Endothelial cell of umbilical vein (primary cell): Measurements from ENCODE around the gene FOXP1. TPM values are rescaled to one million over a fixed set of nuclear protein-coding genes. Genes with fewer than 3 reads are reported as not detected.
A peak's percentile ranks its signal among the peaks of the same experiment; 100 is the strongest.

ENCODE experiments used
- BruUV-seq: library from RNA; stranded (reverse); fragments of 400-500 nt; replicated peaks from 2 replicates; lab custom pipeline; 2021; lab: Mats Ljungman, UMichigan
- CTCF ChIA-PET: fragments of 300-600, 350-600 bp; sonication (Branson Sonifier 250); formaldehyde crosslinking; loops from one replicate; lab custom pipeline; 2021; ENCODE audit warnings: antibody characterized with exemption, inconsistent platforms; lab: Charles Lee
- POLR2A ChIA-PET: fragments of 300-600, 350-600 bp; sonication (Branson Sonifier 250); formaldehyde crosslinking; loops from one replicate; lab custom pipeline; 2021; ENCODE audit warnings: antibody characterized with exemption, inconsistent platforms; lab: Charles Lee
- DNase-seq: peaks from one replicate; pipeline ENCODE4 v3.0.0-alpha.2; 2011; ENCODE audit warnings: low read depth, low spot score
- FAIRE-seq: peaks from 2 replicates; lab custom pipeline; 2011; peaks lifted over from hg19 to GRCh38; lab: Jason Lieb, UNC
- H2AFZ ChIP-seq: 2 replicates; pipeline ENCODE4 v1.6.0; 2012; ENCODE audit warnings: low read depth, low read length, control low read depth, inconsistent platforms
- H3K27ac ChIP-seq: 2 replicates; pipeline ENCODE4 v1.5.1; 2011; ENCODE audit warnings: low read depth, mild to moderate bottlenecking, control low read depth, low read length, moderate library complexity; ENCODE audit not compliant: insufficient read depth
- H3K27me3 ChIP-seq, 2 experiments: 2 replicates each; pipeline versions ENCODE4 v1.6.0 to v1.6.1; 2011; ENCODE audit warnings: low read length in 2 of 2, mixed read lengths in 1 of 2; ENCODE audit not compliant: control insufficient read depth in 2 of 2, insufficient read depth in 2 of 2
- H3K36me3 ChIP-seq, 2 experiments: 2 replicates in 1 of 2; 3 replicates in 1 of 2; pipeline ENCODE4 v1.5.1; 2011; ENCODE audit warnings: low read length in 2 of 2, mild to moderate bottlenecking in 1 of 2, moderate library complexity in 1 of 2; ENCODE audit not compliant: control insufficient read depth in 2 of 2, insufficient read depth in 2 of 2; ENCODE audit errors: extremely low read depth in 1 of 2
- H3K4me1 ChIP-seq: 3 replicates; pipeline ENCODE4 v1.5.1; 2011; ENCODE audit warnings: mild to moderate bottlenecking, low read length; ENCODE audit not compliant: control insufficient read depth, insufficient read depth; ENCODE audit errors: extremely low read depth
- H3K4me2 ChIP-seq: 2 replicates; pipeline ENCODE4 v1.6.1; 2011; ENCODE audit warnings: low read length, control low read depth, mixed read lengths; ENCODE audit not compliant: insufficient read depth
- H3K4me3 ChIP-seq, 3 experiments: fragments of 200-600 bp in 1 of 3; sonication (generic), shearing (Covaris generic) in 1 of 3; replicated peaks in 1 of 3; 2 replicates each; pipeline ENCODE4 v1.5.1; 2011 to 2016; ENCODE audit warnings: control low read depth in 3 of 3, low read length in 3 of 3, mild to moderate bottlenecking in 2 of 3, inconsistent platforms in 1 of 3, low read depth in 1 of 3, moderate library complexity in 1 of 3; ENCODE audit not compliant: insufficient read depth in 1 of 3
- H3K79me2 ChIP-seq: 2 replicates; pipeline ENCODE4 v1.6.0; 2012; ENCODE audit warnings: low read length, inconsistent platforms; ENCODE audit not compliant: control insufficient read depth, insufficient read depth
- H3K9ac ChIP-seq: replicated peaks from 2 replicates; pipeline ENCODE3; 2011; ENCODE audit warnings: low read length, control low read depth; ENCODE audit not compliant: insufficient read depth; ENCODE audit errors: extremely low read depth
- H3K9me1 ChIP-seq: replicated peaks from 3 replicates; pipeline ENCODE4 v1.6.0; 2011; ENCODE audit warnings: mild to moderate bottlenecking, low read length; ENCODE audit not compliant: control insufficient read depth, insufficient read depth; ENCODE audit errors: extremely low read depth
- H3K9me3 ChIP-seq: replicated peaks from 2 replicates; pipeline ENCODE4 v1.5.1; 2012; ENCODE audit warnings: low read length, inconsistent platforms; ENCODE audit not compliant: control insufficient read depth, insufficient read depth
- H4K20me1 ChIP-seq: replicated peaks from 2 replicates; pipeline ENCODE3; 2011; ENCODE audit warnings: mild to moderate bottlenecking, low read length; ENCODE audit not compliant: control insufficient read depth, insufficient read depth; ENCODE audit errors: extremely low read depth
- EZH2 ChIP-seq: IDR thresholded peaks from 2 replicates; pipeline ENCODE4 v1.6.1; 2012; ENCODE audit warnings: borderline replicate concordance, low read depth, mild to moderate bottlenecking, moderate library complexity, low read length, inconsistent platforms; ENCODE audit not compliant: severe bottlenecking
- FOS ChIP-seq: IDR thresholded peaks from 2 replicates; pipeline ENCODE4 v1.6.1; 2011; ENCODE audit warnings: mild to moderate bottlenecking, low read length, moderate library complexity, borderline replicate concordance; ENCODE audit not compliant: insufficient read depth
- GATA2 ChIP-seq: IDR thresholded peaks from 2 replicates; pipeline ENCODE4 v1.7.0; 2011; ENCODE audit warnings: low read depth, mild to moderate bottlenecking, moderate library complexity, mixed read lengths, low read length; ENCODE audit not compliant: insufficient read length, insufficient read depth
- JUN ChIP-seq: IDR thresholded peaks from 2 replicates; pipeline ENCODE4 v1.6.1; 2011; ENCODE audit warnings: borderline replicate concordance, low read depth; ENCODE audit not compliant: insufficient read length, insufficient read depth
- MYC ChIP-seq: IDR thresholded peaks from one replicate; pipeline ENCODE4 v1.6.1; 2011; ENCODE audit warnings: mild to moderate bottlenecking, low read depth, low read length
- POLR2A ChIP-seq: IDR thresholded peaks from 2 replicates; pipeline ENCODE4 v1.6.1; 2012; ENCODE audit warnings: low read depth, mild to moderate bottlenecking, control low read depth, low read length
- dilution Hi-C: fragments of 300-500 bp; cut with MboI; formaldehyde crosslinking; loops from one replicate; pipeline ENCODE4 v1.15.0; 2019; ENCODE audit warnings: low sequenced_read_pairs; ENCODE audit not compliant: extremely low pct_ligation_motif_present
- intact Hi-C: fragments of 100-400 bp; cut with micrococcal nuclease; formaldehyde crosslinking; loops from one replicate; pipeline ENCODE4 v1.10.0; 2022
- polyA plus RNA-seq, 4 experiments: library from polyadenylated mRNA; depleted of rRNA in 3 of 4; stranded (reverse) in 3 of 4; unstranded in 1 of 4; fragments of >200 nt; gene quantifications; 2 replicates each; pipeline versions ENCODE4 v1.2.1 to v1.2.3, GENCODE V29; 2011 to 2012; ENCODE audit warnings: missing spikeins in 1 of 4
- total RNA-seq: library from RNA; stranded (reverse); gene quantifications from 2 replicates; pipeline ENCODE4 v1.2.3, GENCODE V29; 2021
- TF ChIP-seq, protein P1 (sequence below): IDR thresholded peaks from 2 replicates; pipeline ENCODE4 v1.6.1; 2011; ENCODE audit not compliant: insufficient read depth, insufficient read length
- TF ChIP-seq, protein P2 (sequence below), 2 donors: IDR thresholded peaks; 1 replicate in 1 of 2; 2 replicates in 1 of 2; pipeline ENCODE4 v1.5.1; 2011; ENCODE audit warnings: low read length in 2 of 2, mild to moderate bottlenecking in 2 of 2, moderate library complexity in 2 of 2, control low read depth in 1 of 2, inconsistent platforms in 1 of 2, low read depth in 1 of 2; ENCODE audit not compliant: insufficient read depth in 1 of 2; ENCODE audit errors: extremely low read depth in 1 of 2

FOXP1 gene
- total and polyA plus RNA-seq, 2 donors (not counting 3 experiments of a cell fraction or from before 2014, with no cell fraction given): 41.0 to 107 TPM

DNA sequence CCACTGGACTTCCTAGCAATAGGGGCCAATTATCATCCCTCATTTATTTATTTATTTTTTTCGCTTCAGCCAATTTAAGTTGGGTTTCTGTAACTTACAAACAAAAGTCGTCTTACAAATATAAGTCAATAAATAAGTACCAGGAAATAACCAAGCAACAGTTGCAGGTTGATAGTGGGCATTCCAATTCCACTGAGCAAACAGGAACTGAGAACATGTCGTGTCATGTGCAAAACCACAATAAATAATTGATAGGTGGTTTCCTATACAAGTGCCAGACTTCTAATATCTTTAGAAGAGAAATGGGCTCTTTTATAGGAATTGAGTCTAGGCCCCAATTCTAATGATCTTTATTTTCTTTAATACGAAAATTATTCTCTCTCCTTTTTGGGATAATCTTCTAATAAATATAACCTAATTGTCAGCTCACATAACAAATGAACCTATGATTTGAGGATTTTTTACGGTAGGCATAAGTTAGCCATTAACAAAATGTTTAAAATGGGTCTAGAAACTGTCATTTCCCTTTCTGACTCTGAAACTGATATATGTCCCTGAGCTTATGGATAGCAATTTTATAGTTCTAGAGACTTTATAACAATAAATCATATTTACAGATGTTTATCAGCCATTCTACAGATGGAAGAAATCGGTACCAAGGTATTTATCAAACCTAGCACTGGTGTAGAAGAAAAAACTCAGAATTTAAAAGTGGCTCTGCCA lies 571.8 kb downstream of the FOXP1 start:
- Histone ChIP-seq H3K27me3 (no peaks in the 10 kb centered on the region), H3K9ac (no peak overlapping the region), H3K27ac (no peak overlapping the region), H3K4me1 (peaks cover 37% of the 10 kb centered on the region), H3K9me1 (no peaks in the 10 kb centered on the region), H3K36me3 (peaks cover 0 to 4% of the 10 kb centered on the region in 2 experiments), H2AFZ (no peak overlapping the region), H3K79me2 (peaks cover 53% of the 10 kb centered on the region), H3K4me3 (no peak overlapping the region), H4K20me1 (no peaks in the 10 kb centered on the region), H3K9me3 (no peaks in the 10 kb centered on the region), H3K4me2 (peak overlapping the region; percentile 38)
- BruUV-seq: no TSS peak
- DNase-seq (peak; percentile 47), FAIRE-seq (no peak)
- POLR2A ChIA-PET: no interaction called here
- CTCF ChIA-PET: interaction anchor here (0.7 to 1.7 kb wide), 4 partner anchors 11 to 295 kb away, joined by 3 to 5 read pairs (median 4); no protein-coding TSS in a partner anchor
- TF ChIP-seq, protein P1, sequence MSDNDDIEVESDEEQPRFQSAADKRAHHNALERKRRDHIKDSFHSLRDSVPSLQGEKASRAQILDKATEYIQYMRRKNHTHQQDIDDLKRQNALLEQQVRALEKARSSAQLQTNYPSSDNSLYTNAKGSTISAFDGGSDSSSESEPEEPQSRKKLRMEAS: no peak
- peak; percentile 16 for TF ChIP-seq GATA2
- dilution Hi-C loops: no loop called here
- intact Hi-C loops: no loop called here

- H3K9ac ChIP-seq: no peak overlapping the region
- TF ChIP-seq, protein P2, sequence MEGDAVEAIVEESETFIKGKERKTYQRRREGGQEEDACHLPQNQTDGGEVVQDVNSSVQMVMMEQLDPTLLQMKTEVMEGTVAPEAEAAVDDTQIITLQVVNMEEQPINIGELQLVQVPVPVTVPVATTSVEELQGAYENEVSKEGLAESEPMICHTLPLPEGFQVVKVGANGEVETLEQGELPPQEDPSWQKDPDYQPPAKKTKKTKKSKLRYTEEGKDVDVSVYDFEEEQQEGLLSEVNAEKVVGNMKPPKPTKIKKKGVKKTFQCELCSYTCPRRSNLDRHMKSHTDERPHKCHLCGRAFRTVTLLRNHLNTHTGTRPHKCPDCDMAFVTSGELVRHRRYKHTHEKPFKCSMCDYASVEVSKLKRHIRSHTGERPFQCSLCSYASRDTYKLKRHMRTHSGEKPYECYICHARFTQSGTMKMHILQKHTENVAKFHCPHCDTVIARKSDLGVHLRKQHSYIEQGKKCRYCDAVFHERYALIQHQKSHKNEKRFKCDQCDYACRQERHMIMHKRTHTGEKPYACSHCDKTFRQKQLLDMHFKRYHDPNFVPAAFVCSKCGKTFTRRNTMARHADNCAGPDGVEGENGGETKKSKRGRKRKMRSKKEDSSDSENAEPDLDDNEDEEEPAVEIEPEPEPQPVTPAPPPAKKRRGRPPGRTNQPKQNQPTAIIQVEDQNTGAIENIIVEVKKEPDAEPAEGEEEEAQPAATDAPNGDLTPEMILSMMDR (IDR thresholded peaks at IDR 0.05; ENCODE audit: extremely low read depth in 1 of 2, insufficient read depth in 1 of 2, low read depth in 1 of 2, low read length in 2 of 2): no peak
- no peak for TF ChIP-seq FOS
- TF ChIP-seq POLR2A: no peak
- no peak for TF ChIP-seq MYC
- TF ChIP-seq GATA2: no peak
- no peak for TF ChIP-seq EZH2
- TF ChIP-seq JUN: no peak
- H3K36me3 ChIP-seq: peaks cover 0 to 4% of the 10 kb centered on the region in 2 experiments
- H3K4me2 ChIP-seq: no peak overlapping the region
- no peak for FAIRE-seq
- H3K9me1 ChIP-seq: no peaks in the 10 kb centered on the region
- peaks cover 44% of the 10 kb centered on the region for H3K4me1 ChIP-seq
- H4K20me1 ChIP-seq: no peaks in the 10 kb centered on the region
- no peak overlapping the region for H3K4me3 ChIP-seq
- BruUV-seq: no TSS peak
- no peaks in the 10 kb centered on the region for H3K27me3 ChIP-seq
- no peak for DNase-seq
- dilution Hi-C loops (no loop called here), intact Hi-C loops (no loop called here)
- ChIA-PET POLR2A (no interaction called here), CTCF (interaction anchor here (0.6 to 1.3 kb wide), 3 partner anchors 11 to 28 kb away, joined by 3 to 5 read pairs (median 3); no protein-coding TSS in a partner anchor)
- no peak overlapping the region for H3K27ac ChIP-seq
- H3K79me2 ChIP-seq: peaks cover 50% of the 10 kb centered on the region
- no peaks in the 10 kb centered on the region for H3K9me3 ChIP-seq
- H2AFZ ChIP-seq: no peak overlapping the region
These were observed 572.6 kb downstream of the FOXP1 start for GRCh38 chr3:71010726-71011455.
